Activated naive CD8-positive, alpha-beta T cell treated with anti-CD3 and anti-CD28 coated beads for 36 hours (primary cell): Measurements from ENCODE around the gene PBOV1. TPM values are rescaled to one million over a fixed set of nuclear protein-coding genes. Genes with fewer than 3 reads are reported as not detected.

ENCODE experiments used
- DNase-seq: peaks from one replicate; pipeline ENCODE4 v3.0.0; 2021
- H3K27ac Mint-ChIP-seq: one replicate; pipeline ENCODE4 v1.8.0; 2022; ENCODE audit warnings: mild to moderate bottlenecking, moderate library complexity, mixed read lengths
- H3K27me3 Mint-ChIP-seq: one replicate; pipeline ENCODE4 v1.8.0; 2022; ENCODE audit warnings: mild to moderate bottlenecking, mixed read lengths
- H3K36me3 Mint-ChIP-seq: one replicate; pipeline ENCODE4 v1.8.0; 2021; ENCODE audit warnings: mild to moderate bottlenecking, mixed read lengths
- H3K4me1 Mint-ChIP-seq: one replicate; pipeline ENCODE4 v1.8.0; 2021; ENCODE audit warnings: mixed read lengths
- H3K4me3 Mint-ChIP-seq: one replicate; pipeline ENCODE4 v1.8.0; 2022; ENCODE audit warnings: mild to moderate bottlenecking, moderate library complexity, mixed read lengths
- H3K9me3 Mint-ChIP-seq: one replicate; pipeline ENCODE4 v1.8.0; 2022; ENCODE audit warnings: mixed read lengths
- total RNA-seq, 2 experiments: library from RNA; stranded (reverse); gene quantifications; one replicate each; pipeline ENCODE4 v1.2.3, GENCODE V29; 2021

The PBOV1 gene
- total RNA-seq, 2 experiments from 2014 or later = not detected

DNA sequence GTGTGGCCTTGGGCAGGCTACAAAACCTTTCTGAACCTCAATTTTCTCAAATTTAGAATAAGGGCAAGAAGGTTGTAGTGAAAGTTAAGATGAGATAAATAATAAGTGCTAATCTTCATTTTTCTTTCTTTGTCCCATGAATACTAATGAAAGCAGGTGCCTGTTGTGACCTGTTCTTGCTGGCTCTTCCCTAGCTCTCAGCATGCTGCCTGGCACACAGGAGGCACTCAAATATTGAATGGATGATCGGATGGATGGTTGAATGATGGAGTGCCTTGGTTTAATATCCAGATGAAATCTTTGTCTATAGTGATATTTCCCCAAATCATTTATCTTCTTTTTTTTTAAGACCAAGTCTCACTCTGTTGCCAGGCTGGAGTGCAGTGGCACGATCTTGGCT lies 15.0 kb downstream of the PBOV1 start:
- no peaks in the 10 kb centered on the region for H3K9me3 Mint-ChIP-seq
- no peak overlapping the region for H3K27ac Mint-ChIP-seq
- no peaks in the 10 kb centered on the region for H3K4me1 Mint-ChIP-seq
- H3K36me3 Mint-ChIP-seq = no peaks in the 10 kb centered on the region
- no peak for DNase-seq
- H3K4me3 Mint-ChIP-seq = no peak overlapping the region
- H3K27me3 Mint-ChIP-seq = peaks cover 16% of the 10 kb centered on the region

DNA sequence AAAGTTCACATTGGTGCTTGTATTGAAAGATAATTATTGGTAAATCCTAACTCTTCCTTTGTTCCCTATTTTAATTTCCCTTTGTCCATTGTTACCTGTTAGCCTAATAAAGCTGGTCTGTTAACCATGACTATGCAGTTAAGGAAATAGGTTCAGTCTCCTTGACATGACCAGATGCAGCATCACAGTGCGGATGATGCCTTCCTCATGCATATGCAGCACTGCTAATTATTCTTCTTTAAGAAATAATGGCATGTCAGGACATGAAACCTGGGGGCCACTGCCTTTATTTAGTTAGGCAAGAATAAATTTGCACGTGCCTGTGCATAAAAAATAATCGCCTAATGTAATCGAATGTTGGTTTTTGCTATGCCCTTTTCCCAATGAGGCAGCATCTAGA lies 16.5 kb downstream of the PBOV1 start:
- no peaks in the 10 kb centered on the region for H3K4me1 Mint-ChIP-seq
- no peak overlapping the region for H3K4me3 Mint-ChIP-seq
- no peaks in the 10 kb centered on the region for H3K36me3 Mint-ChIP-seq
- H3K27me3 Mint-ChIP-seq = peaks cover 12% of the 10 kb centered on the region
- H3K27ac Mint-ChIP-seq = no peak overlapping the region
- no peaks in the 10 kb centered on the region for H3K9me3 Mint-ChIP-seq
- no peak for DNase-seq

DNA sequence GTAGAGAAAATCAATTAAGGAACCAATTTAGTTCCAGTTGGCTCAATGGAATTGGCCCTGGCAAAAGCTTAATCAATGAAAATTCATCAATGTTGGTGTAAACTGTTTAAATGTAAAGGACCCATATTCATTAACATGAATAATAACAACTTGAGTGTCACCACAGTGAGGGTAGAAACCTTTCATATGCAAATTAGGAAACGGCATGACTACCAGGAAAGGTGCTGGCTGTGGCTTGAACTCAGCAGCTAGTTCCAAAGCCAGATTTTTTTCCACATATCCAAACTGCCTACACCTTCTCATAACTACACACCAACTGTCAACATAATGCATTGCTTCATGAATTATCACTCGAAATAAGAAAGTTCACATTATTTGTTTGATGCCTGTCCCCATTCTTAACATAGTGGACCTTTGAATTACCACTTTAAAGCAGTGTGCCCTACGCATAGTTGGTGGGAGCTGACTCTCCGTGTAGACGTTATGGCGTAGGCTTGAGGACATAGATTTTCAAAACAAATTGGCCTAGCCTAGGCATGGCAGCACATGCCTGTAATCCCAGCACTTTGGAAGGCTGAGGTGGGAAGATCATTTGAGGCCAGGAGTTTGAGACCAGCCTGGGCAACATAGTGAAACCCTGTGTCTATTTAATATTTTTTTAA lies 19.7 kb downstream of the PBOV1 start:
- no peak for DNase-seq
- no peaks in the 10 kb centered on the region for H3K4me1 Mint-ChIP-seq
- H3K9me3 Mint-ChIP-seq = no peaks in the 10 kb centered on the region
- H3K27ac Mint-ChIP-seq = no peak overlapping the region
- peaks cover 8% of the 10 kb centered on the region for H3K27me3 Mint-ChIP-seq
- no peaks in the 10 kb centered on the region for H3K36me3 Mint-ChIP-seq
- H3K4me3 Mint-ChIP-seq = no peak overlapping the region

- Mint-ChIP-seq H3K4me3 (no peak overlapping the region), H3K9me3 (no peaks in the 10 kb centered on the region)
Observed at GRCh38 chr6:138197570-138197969, 20.7 kb downstream of the PBOV1 start.

DNA sequence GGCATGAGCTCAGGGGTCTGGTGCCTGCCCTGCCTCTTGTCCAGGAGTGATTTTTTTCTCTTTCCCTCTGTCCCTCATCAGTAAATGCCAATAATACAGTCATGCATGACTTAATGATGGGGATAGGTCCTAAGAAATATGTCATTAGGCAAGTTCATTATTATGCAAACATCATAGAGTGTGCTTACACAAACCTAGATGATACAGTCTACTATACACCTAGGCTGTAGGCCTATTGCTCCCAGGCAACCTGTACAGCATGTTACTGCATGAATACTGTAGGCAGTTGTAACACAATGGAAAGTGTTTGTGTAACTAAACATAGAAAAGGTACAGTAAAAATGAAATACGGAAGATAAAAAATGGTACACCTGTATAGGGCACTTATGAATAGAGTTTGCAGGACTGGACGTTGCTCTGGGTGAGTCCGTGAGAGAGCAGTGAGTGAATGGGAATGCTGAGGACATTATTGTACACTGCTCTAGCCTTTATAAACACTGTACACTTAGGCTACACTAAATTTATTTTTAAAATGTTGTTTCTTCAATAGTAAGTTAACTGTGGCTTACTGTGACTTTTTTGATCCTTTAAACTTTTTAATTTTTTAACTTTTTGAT lies 22.1 kb downstream of the PBOV1 start:
- H3K4me1 Mint-ChIP-seq = no peaks in the 10 kb centered on the region
- H3K4me3 Mint-ChIP-seq = no peak overlapping the region
- H3K27me3 Mint-ChIP-seq = peaks cover 8% of the 10 kb centered on the region
- no peak for DNase-seq
- no peak overlapping the region for H3K27ac Mint-ChIP-seq
- no peaks in the 10 kb centered on the region for H3K9me3 Mint-ChIP-seq
- no peaks in the 10 kb centered on the region for H3K36me3 Mint-ChIP-seq

More at GRCh38 chr6:138197570-138197969, 20.7 kb downstream of the PBOV1 start:
- no peak for DNase-seq
- Mint-ChIP-seq H3K36me3 (no peaks in the 10 kb centered on the region), H3K27ac (no peak overlapping the region), H3K27me3 (peaks cover 8% of the 10 kb centered on the region), H3K4me1 (no peaks in the 10 kb centered on the region)

DNA sequence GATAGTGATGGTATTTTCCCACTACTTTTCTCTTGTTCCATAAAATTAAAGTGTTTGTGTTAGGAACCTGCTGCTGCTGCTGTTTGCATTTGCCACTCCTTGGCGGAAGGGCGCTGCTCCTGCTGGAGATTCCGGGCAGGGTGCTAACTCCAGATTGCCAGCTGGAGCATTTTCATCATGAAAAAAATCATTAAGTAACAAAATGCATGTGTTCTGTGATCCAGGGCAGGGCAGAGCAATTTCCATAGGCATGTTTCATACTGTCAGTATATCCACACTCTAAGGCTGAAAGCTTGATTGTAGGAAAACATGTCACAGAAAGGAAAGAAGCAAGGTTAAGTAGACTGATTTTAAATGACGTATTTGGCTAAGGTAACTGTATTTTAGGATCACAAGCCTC lies 24.0 kb downstream of the PBOV1 start:
- Mint-ChIP-seq H3K4me1 (no peaks in the 10 kb centered on the region), H3K4me3 (no peak overlapping the region), H3K36me3 (no peaks in the 10 kb centered on the region), H3K27me3 (peaks cover 12% of the 10 kb centered on the region), H3K27ac (no peak overlapping the region), H3K9me3 (no peaks in the 10 kb centered on the region)
- DNase-seq = no peak

GRCh38 chr6:138188278-138188941 lies 29.9 kb downstream of the PBOV1 start:
- DNase-seq = no peak
- Mint-ChIP-seq H3K27ac (no peak overlapping the region), H3K27me3 (peaks cover 18% of the 10 kb centered on the region), H3K36me3 (no peaks in the 10 kb centered on the region), H3K9me3 (no peaks in the 10 kb centered on the region), H3K4me1 (no peaks in the 10 kb centered on the region), H3K4me3 (no peak overlapping the region)

GRCh38 chr6:138187156-138187555 lies 31.1 kb downstream of the PBOV1 start:
- Mint-ChIP-seq H3K4me1 (no peaks in the 10 kb centered on the region), H3K27ac (no peak overlapping the region), H3K36me3 (no peaks in the 10 kb centered on the region), H3K4me3 (no peak overlapping the region), H3K27me3 (peaks cover 21% of the 10 kb centered on the region), H3K9me3 (no peaks in the 10 kb centered on the region)
- no peak for DNase-seq

GRCh38 chr6:138184230-138184629 lies 34.1 kb downstream of the PBOV1 start:
- no peaks in the 10 kb centered on the region for H3K4me1 Mint-ChIP-seq
- peaks cover 19% of the 10 kb centered on the region for H3K27me3 Mint-ChIP-seq
- no peaks in the 10 kb centered on the region for H3K36me3 Mint-ChIP-seq
- no peak overlapping the region for H3K4me3 Mint-ChIP-seq
- H3K27ac Mint-ChIP-seq = no peak overlapping the region
- peaks cover 4% of the 10 kb centered on the region for H3K9me3 Mint-ChIP-seq
- no peak for DNase-seq

DNA sequence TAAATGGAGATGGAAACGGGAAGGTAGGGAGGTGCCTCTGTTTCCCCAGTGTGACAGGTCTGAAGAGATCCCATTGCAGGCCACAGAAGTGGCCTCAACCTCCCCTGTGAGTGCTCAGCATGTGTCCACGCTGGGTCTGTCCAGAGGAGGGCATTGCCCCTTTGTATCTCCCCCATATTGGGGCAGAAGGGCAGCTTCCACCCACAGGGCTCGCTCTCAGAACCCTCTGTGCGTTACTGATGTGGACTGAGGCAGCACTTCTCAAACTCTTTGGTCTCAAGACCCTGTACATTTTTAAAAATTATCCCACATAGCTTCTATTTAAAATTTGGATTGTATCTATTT lies 34.5 kb downstream of the PBOV1 start:
- H3K4me3 Mint-ChIP-seq = no peak overlapping the region
- H3K27ac Mint-ChIP-seq = no peak overlapping the region
- peaks cover 15% of the 10 kb centered on the region for H3K27me3 Mint-ChIP-seq
- no peak for DNase-seq
- no peaks in the 10 kb centered on the region for H3K36me3 Mint-ChIP-seq
- H3K4me1 Mint-ChIP-seq = no peaks in the 10 kb centered on the region
- H3K9me3 Mint-ChIP-seq = peaks cover 4% of the 10 kb centered on the region

DNA sequence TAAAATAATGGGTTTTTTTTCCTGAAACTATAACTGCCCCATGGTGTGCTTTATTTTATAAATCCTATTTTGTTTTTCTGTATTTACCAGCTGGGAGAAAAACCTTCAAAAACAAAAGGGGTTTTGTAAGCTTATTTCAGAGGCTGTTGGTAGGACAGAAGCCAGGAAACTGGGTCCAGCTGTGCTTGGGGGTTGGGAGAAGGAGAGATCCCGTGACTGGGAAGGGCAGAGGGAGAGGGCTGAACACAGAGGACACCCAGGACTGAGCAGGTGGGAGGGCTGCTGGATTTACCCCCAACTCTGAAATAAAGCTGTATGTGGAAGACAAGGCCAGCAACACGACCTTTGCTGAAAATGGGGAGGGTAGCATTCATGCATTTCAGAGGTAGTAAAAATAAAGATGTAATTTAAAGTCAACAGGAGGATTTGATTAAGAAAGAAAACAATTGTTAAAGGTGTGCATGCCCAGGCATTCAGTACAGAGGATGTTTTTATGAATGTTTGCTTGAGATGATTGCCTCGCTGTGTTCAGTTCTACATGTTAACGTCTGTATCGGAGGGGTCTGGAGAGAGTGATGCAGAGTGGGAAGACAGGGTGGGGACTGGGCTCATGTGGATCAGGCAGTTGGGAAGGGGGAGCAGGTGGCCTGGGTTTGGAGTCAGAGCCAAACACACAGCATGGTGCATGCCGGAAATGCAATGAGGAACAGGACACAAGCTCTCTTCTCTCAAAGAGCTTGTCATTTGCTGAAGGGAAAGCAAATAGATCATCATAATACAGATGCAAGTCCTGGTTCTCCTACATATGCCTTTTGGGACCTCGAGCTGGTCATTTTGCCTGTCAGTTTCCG lies 35.1 kb downstream of the PBOV1 start:
- Mint-ChIP-seq H3K4me1 (no peaks in the 10 kb centered on the region), H3K27me3 (peaks cover 12% of the 10 kb centered on the region), H3K36me3 (no peaks in the 10 kb centered on the region), H3K9me3 (peaks cover 9% of the 10 kb centered on the region), H3K27ac (no peak overlapping the region), H3K4me3 (no peak overlapping the region)
- DNase-seq = no peak

GRCh38 chr6:138176652-138177232 lies 41.5 kb downstream of the PBOV1 start:
- Mint-ChIP-seq H3K27me3 (peaks cover 28% of the 10 kb centered on the region), H3K4me3 (no peak overlapping the region), H3K27ac (no peak overlapping the region), H3K4me1 (no peaks in the 10 kb centered on the region), H3K36me3 (peaks cover 1% of the 10 kb centered on the region), H3K9me3 (peaks cover 24% of the 10 kb centered on the region)
- no peak for DNase-seq

DNA sequence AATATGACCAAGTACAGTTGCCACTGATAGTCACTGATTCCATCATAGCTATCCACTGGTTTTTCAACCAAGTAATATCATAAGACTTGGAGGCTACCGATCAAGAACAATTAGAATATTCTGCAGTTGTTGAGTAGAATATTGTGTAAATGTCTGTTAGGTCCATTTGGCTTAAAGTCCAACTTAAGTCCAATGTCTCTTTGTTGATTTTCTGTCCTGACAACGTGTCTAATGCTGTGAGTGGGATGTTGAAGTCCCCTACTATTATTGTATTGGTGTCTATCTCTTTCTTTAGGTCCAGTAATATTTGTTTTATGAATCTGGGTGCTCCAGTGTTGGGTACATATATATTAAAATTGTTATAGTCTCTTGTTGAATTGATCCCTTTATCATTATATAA lies 42.7 kb downstream of the PBOV1 start:
- Mint-ChIP-seq H3K36me3 (peaks cover 1% of the 10 kb centered on the region), H3K9me3 (peaks cover 24% of the 10 kb centered on the region), H3K27me3 (peaks cover 24% of the 10 kb centered on the region), H3K27ac (no peak overlapping the region), H3K4me1 (no peaks in the 10 kb centered on the region), H3K4me3 (no peak overlapping the region)
- no peak for DNase-seq
